GM19043 (cell line): Measurements from ENCODE around the gene CCDC40.
"Not testable (repeated sequence)": the region's sequence is repeated elsewhere in the genome, so short reads cannot be mapped to it uniquely, and the experiment has no call there.

Source experiments
- ATAC-seq: cut with Tn5 transposase; IDR thresholded peaks from one replicate; pipeline ENCODE4 v1.9.1; 2021; ENCODE audit warnings: low read depth; ENCODE audit not compliant: unreplicated experiment

Gene CCDC40

GRCh38 chr17:80043963-80044362 lies 7.5 kb downstream of the CCDC40 start:
- no peak for ATAC-seq

GRCh38 chr17:80045703-80046102 lies 9.3 kb downstream of the CCDC40 start:
- no peak for ATAC-seq

GRCh38 chr17:80046709-80047108 lies 10.3 kb downstream of the CCDC40 start:
- ATAC-seq = not testable (repeated sequence)

- ATAC-seq = no peak
These were observed 10.7 kb downstream of the CCDC40 start for GRCh38 chr17:80047176-80047575.

GRCh38 chr17:80049986-80050385 lies 13.5 kb downstream of the CCDC40 start:
- ATAC-seq = no peak

GRCh38 chr17:80050706-80051105 lies 14.3 kb downstream of the CCDC40 start:
- no peak for ATAC-seq

GRCh38 chr17:80051681-80052080 lies 15.2 kb downstream of the CCDC40 start:
- ATAC-seq = no peak

- no peak for ATAC-seq
These were observed 16.7 kb downstream of the CCDC40 start for GRCh38 chr17:80053102-80053501.

GRCh38 chr17:80055597-80055996 lies 19.2 kb downstream of the CCDC40 start:
- no peak for ATAC-seq

GRCh38 chr17:80058311-80058955 lies 22.0 kb downstream of the CCDC40 start:
- no peak for ATAC-seq

- no peak for ATAC-seq
These were observed 24.2 kb downstream of the CCDC40 start for GRCh38 chr17:80060644-80061043.

- no peak for ATAC-seq
These were observed 25.0 kb downstream of the CCDC40 start for GRCh38 chr17:80061421-80061820.

- ATAC-seq = no peak
These were observed 27.6 kb downstream of the CCDC40 start for GRCh38 chr17:80063830-80064585.

- no peak for ATAC-seq
These were observed 28.3 kb downstream of the CCDC40 start for GRCh38 chr17:80064696-80065095.

GRCh38 chr17:80065478-80066170 lies 29.2 kb downstream of the CCDC40 start:
- ATAC-seq = no peak

- no peak for ATAC-seq
These were observed 31.0 kb downstream of the CCDC40 start for GRCh38 chr17:80067393-80067986.

GRCh38 chr17:80068301-80069222 lies 32.1 kb downstream of the CCDC40 start:
- ATAC-seq = no peak

GRCh38 chr17:80070375-80071115 lies 34.1 kb downstream of the CCDC40 start:
- ATAC-seq = no peak

- ATAC-seq = no peak
These were observed 34.8 kb downstream of the CCDC40 start for GRCh38 chr17:80071116-80071841.
